H1 (cell line): ENCODE measurements around the gene CNGB1. TPM values are rescaled to one million over a fixed set of nuclear protein-coding genes. Genes with fewer than 3 reads are reported as not detected.
A peak's percentile ranks its signal among the peaks of the same experiment; 100 is the strongest.

Source experiments
- CTCF ChIA-PET: fragments of 300-600 bp; sonication (Branson Sonifier 250); formaldehyde crosslinking; loops from one replicate; lab custom pipeline; 2021; ENCODE audit not compliant: partially characterized antibody; lab: Charles Lee
- POLR2A ChIA-PET: fragments of 300-600 bp; sonication (Branson Sonifier 250); formaldehyde crosslinking; loops from one replicate; lab custom pipeline; 2021; ENCODE audit warnings: inconsistent platforms; ENCODE audit not compliant: partially characterized antibody; lab: Charles Lee
- DNase-seq, 2 experiments: peaks; one replicate each; pipeline versions ENCODE4 v3.0.0 to v3.0.0-alpha.2; 2010 to 2022; ENCODE audit warnings: low spot score in 2 of 2, low read depth in 1 of 2, mixed read lengths in 1 of 2
- FAIRE-seq: peaks from 2 replicates; lab custom pipeline; 2011; peaks lifted over from hg19 to GRCh38; lab: Jason Lieb, UNC
- H2AFZ ChIP-seq: 2 replicates; pipeline ENCODE4 v1.8.1; 2012; ENCODE audit warnings: low read length, inconsistent platforms
- H2AK5ac ChIP-seq: 2 replicates; pipeline ENCODE4 v1.6.1; 2013; ENCODE audit warnings: low read depth, low read length
- H2BK120ac ChIP-seq: replicated peaks from 2 replicates; pipeline ENCODE3; 2013; ENCODE audit warnings: low read depth, low read length, inconsistent platforms
- H2BK12ac ChIP-seq: 2 replicates; pipeline ENCODE4 v1.6.1; 2013; ENCODE audit warnings: low read depth, low read length
- H2BK15ac ChIP-seq: 2 replicates; pipeline ENCODE4 v1.6.1; 2013; ENCODE audit warnings: low read length
- H2BK20ac ChIP-seq: 2 replicates; pipeline ENCODE4 v1.6.1; 2013; ENCODE audit warnings: low read length
- H2BK5ac ChIP-seq: 2 replicates; pipeline ENCODE4 v1.6.1; 2013; ENCODE audit warnings: low read depth, low read length
- H3K14ac ChIP-seq: 2 replicates; pipeline ENCODE4 v1.6.1; 2013; ENCODE audit warnings: inconsistent platforms; ENCODE audit not compliant: insufficient read length
- H3K18ac ChIP-seq: 2 replicates; pipeline ENCODE4 v1.6.1; 2013; ENCODE audit warnings: low read length; ENCODE audit errors: extremely low read depth
- H3K23ac ChIP-seq: 2 replicates; pipeline ENCODE4 v1.6.1; 2013; ENCODE audit warnings: inconsistent platforms; ENCODE audit not compliant: insufficient read length
- H3K23me2 ChIP-seq: 2 replicates; pipeline ENCODE4 v1.6.1; 2013; ENCODE audit warnings: low read depth, low read length
- H3K27ac ChIP-seq: 2 replicates; pipeline ENCODE4 v1.6.1; 2011; ENCODE audit warnings: low read depth, low read length, inconsistent platforms
- H3K27me3 ChIP-seq, 4 experiments: replicated peaks in 1 of 4; 1 replicate in 1 of 4; 2 replicates in 3 of 4; pipeline versions ENCODE4 v1.6.1 to v1.8.1; 2011 to 2013; ENCODE audit warnings: low read length in 3 of 4, mild to moderate bottlenecking in 3 of 4, inconsistent platforms in 2 of 4, mixed read lengths in 2 of 4, moderate library complexity in 1 of 4; ENCODE audit not compliant: control insufficient read depth in 3 of 4, insufficient read depth in 3 of 4; ENCODE audit errors: extremely low read depth in 1 of 4
- H3K36me3 ChIP-seq, 4 experiments: 2 replicates each; pipeline versions ENCODE4 v1.6.1 to v1.8.1; 2011 to 2013; ENCODE audit warnings: mild to moderate bottlenecking in 4 of 4, low read length in 3 of 4, moderate library complexity in 2 of 4, control low read depth in 1 of 4, inconsistent platforms in 1 of 4; ENCODE audit not compliant: insufficient read depth in 4 of 4, control insufficient read depth in 2 of 4
- H3K4ac ChIP-seq: replicated peaks from 2 replicates; pipeline ENCODE3; 2013; ENCODE audit warnings: low read length, low read depth, mixed read lengths, inconsistent platforms; ENCODE audit not compliant: insufficient read length
- H3K4me1 ChIP-seq, 4 experiments: replicated peaks in 1 of 4; 1 replicate in 1 of 4; 2 replicates in 3 of 4; pipeline versions ENCODE4 v1.6.1 to v1.8.1; 2011 to 2013; ENCODE audit warnings: low read length in 3 of 4, inconsistent platforms in 2 of 4, mixed read lengths in 1 of 4; ENCODE audit not compliant: insufficient read depth in 4 of 4, control insufficient read depth in 3 of 4
- H3K4me2 ChIP-seq, 2 experiments: 2 replicates each; pipeline versions ENCODE4 v1.6.1 to v1.8.1; 2011 to 2013; ENCODE audit warnings: low read depth in 2 of 2, low read length in 2 of 2, control low read depth in 1 of 2, inconsistent platforms in 1 of 2, mild to moderate bottlenecking in 1 of 2; ENCODE audit not compliant: insufficient read depth in 1 of 2
- H3K4me3 ChIP-seq, 4 experiments: fragments of 200-600, 300-600 bp in 1 of 4; sonication (generic), shearing (Covaris generic), sonication (Bioruptor Twin) in 1 of 4; 2 replicates each; pipeline versions ENCODE4 v1.5.1 to v1.8.1; 2011 to 2016; ENCODE audit warnings: low read length in 4 of 4, low read depth in 3 of 4, control low read depth in 2 of 4, inconsistent platforms in 2 of 4, mild to moderate bottlenecking in 2 of 4, mixed read lengths in 1 of 4, moderate library complexity in 1 of 4; ENCODE audit not compliant: insufficient read depth in 2 of 4; ENCODE audit errors: extremely low read depth in 1 of 4
- H3K56ac ChIP-seq: replicated peaks from 2 replicates; pipeline ENCODE3; 2013; ENCODE audit warnings: low read depth, mild to moderate bottlenecking, mixed read lengths, low read length, inconsistent platforms; ENCODE audit not compliant: insufficient read length
- H3K79me1 ChIP-seq: 2 replicates; pipeline ENCODE4 v1.6.1; 2013; ENCODE audit warnings: low read depth, low read length, control low read depth
- H3K79me2 ChIP-seq, 2 experiments: 2 replicates each; pipeline versions ENCODE4 v1.6.1 to v1.8.1; 2012 to 2013; ENCODE audit warnings: low read length in 2 of 2, mild to moderate bottlenecking in 2 of 2, inconsistent platforms in 1 of 2; ENCODE audit not compliant: insufficient read depth in 2 of 2, control insufficient read depth in 1 of 2
- H3K9ac ChIP-seq, 4 experiments: replicated peaks in 1 of 4; 1 replicate in 1 of 4; 2 replicates in 3 of 4; pipeline versions ENCODE4 v1.6.1 to v1.8.1; 2011 to 2013; ENCODE audit warnings: low read depth in 3 of 4, low read length in 3 of 4, control low read depth in 2 of 4, mild to moderate bottlenecking in 2 of 4, moderate library complexity in 2 of 4, inconsistent platforms in 1 of 4; ENCODE audit errors: extremely low read depth in 1 of 4
- H3K9me3 ChIP-seq, 2 experiments: 2 replicates each; pipeline versions ENCODE4 v1.6.1 to v1.8.1; 2012 to 2013; ENCODE audit warnings: mild to moderate bottlenecking in 2 of 2, moderate library complexity in 2 of 2, control low read depth in 1 of 2, inconsistent platforms in 1 of 2, low read depth in 1 of 2, low read length in 1 of 2, mixed read lengths in 1 of 2; ENCODE audit not compliant: insufficient read depth in 2 of 2
- H4K20me1 ChIP-seq, 2 experiments: replicated peaks in 1 of 2; 2 replicates each; pipeline versions ENCODE3 to v1.8.1; 2011 to 2013; ENCODE audit warnings: inconsistent platforms in 2 of 2, low read length in 2 of 2, mild to moderate bottlenecking in 1 of 2; ENCODE audit not compliant: insufficient read depth in 2 of 2, control insufficient read depth in 1 of 2
- H4K5ac ChIP-seq: 2 replicates; pipeline ENCODE4 v1.6.1; 2013; ENCODE audit warnings: low read length, low read depth, mixed read lengths, inconsistent platforms; ENCODE audit not compliant: insufficient read length
- H4K8ac ChIP-seq: 2 replicates; pipeline ENCODE4 v1.8.0; 2013; ENCODE audit warnings: mild to moderate bottlenecking, moderate library complexity, low read length, inconsistent platforms; ENCODE audit not compliant: insufficient read depth; ENCODE audit errors: extremely low read depth
- H4K91ac ChIP-seq: replicated peaks from 2 replicates; pipeline ENCODE3; 2013; ENCODE audit warnings: low read length, mixed read lengths, inconsistent platforms; ENCODE audit not compliant: insufficient read length
- HDAC2 ChIP-seq, 2 experiments: fragments of 300-600 bp in 1 of 2; sonication (generic) in 1 of 2; IDR thresholded peaks; 2 replicates each; pipeline ENCODE4 v1.6.1; 2011 to 2012; ENCODE audit warnings: low read depth in 2 of 2, low read length in 2 of 2, mild to moderate bottlenecking in 2 of 2, moderate library complexity in 2 of 2, borderline replicate concordance in 1 of 2, inconsistent platforms in 1 of 2
- KDM4A ChIP-seq: IDR thresholded peaks from one replicate; pipeline ENCODE4 v1.7.1; 2012; ENCODE audit warnings: low read depth, mild to moderate bottlenecking, moderate library complexity, low read length, inconsistent platforms; ENCODE audit not compliant: severe bottlenecking
- MAFK ChIP-seq: IDR thresholded peaks from 2 replicates; pipeline ENCODE4 v1.6.1; 2012; ENCODE audit warnings: low read depth, mild to moderate bottlenecking, improper control_type of control experiment, low read length
- NRF1 ChIP-seq: IDR thresholded peaks from 2 replicates; pipeline ENCODE4 v1.6.1; 2011; ENCODE audit warnings: mild to moderate bottlenecking, low read depth, low read length, improper control_type of control experiment
- SIN3A ChIP-seq, 2 experiments: IDR thresholded peaks in 1 of 2; conservative IDR thresholded peaks in 1 of 2; 2 replicates each; pipeline ENCODE4 v1.6.1; 2011 to 2012; ENCODE audit warnings: low read length in 2 of 2, improper control_type of control experiment in 1 of 2, low read depth in 1 of 2, mild to moderate bottlenecking in 1 of 2
- WGBS, 2 experiments: shearing (Covaris generic) in 1 of 2; methylation state at CpG; one replicate each; pipeline versions ENCODE4 v1.1.6 to v1.1.7; 2013 to 2015; ENCODE audit warnings: low lambda C conversion rate in 2 of 2, mixed read lengths in 2 of 2, inconsistent platforms in 1 of 2, low coverage in 1 of 2, missing lambda C conversion rate in 1 of 2; ENCODE audit not compliant: insufficient replicate concordance in 2 of 2, insufficient coverage in 1 of 2, insufficient read length in 1 of 2; ENCODE audit errors: extremely low coverage in 1 of 2, missing lambda C conversion rate in 1 of 2; 5-methylcytosine and 5-hydroxymethylcytosine counted together
- polyA plus RNA-seq, 7 experiments: library from polyadenylated mRNA; depleted of rRNA in 3 of 7; stranded (reverse) in 5 of 7; unstranded in 2 of 7; fragments of >200 nt in 5 of 7; fragments of 200-250 nt in 2 of 7; gene quantifications; 1 replicate in 5 of 7; 2 replicates in 1 of 7; 4 replicates in 1 of 7; pipeline versions ENCODE4 v1.2.1 to v1.2.3, GENCODE V29; 2011 to 2013; ENCODE audit warnings: missing spikeins in 2 of 7, mixed read lengths in 2 of 7
- total RNA-seq: library from RNA; stranded (reverse); fragmentation: NEBNext Ultra II Directional; extraction: Animal tissue kit (Norgen Biotek cat#: 25700); gene quantifications from 2 replicates; pipeline ENCODE4 v1.2.1, GENCODE V29; 2021
- TF ChIP-seq, protein P1 (sequence below), 3 experiments: IDR thresholded peaks; 1 replicate in 2 of 3; 2 replicates in 1 of 3; pipeline versions ENCODE4 v1.5.1 to v1.6.1; 2011; ENCODE audit warnings: low read length in 3 of 3, mild to moderate bottlenecking in 3 of 3, inconsistent platforms in 2 of 3, low read depth in 1 of 3, moderate library complexity in 1 of 3; ENCODE audit not compliant: insufficient read depth in 1 of 3; ENCODE audit errors: control extremely low read depth in 1 of 3
- TF ChIP-seq, protein P2 (sequence below): IDR thresholded peaks from 2 replicates; pipeline ENCODE4 v1.6.1; 2012; ENCODE audit warnings: inconsistent platforms

CNGB1 gene
- total and polyA plus RNA-seq, 2 of the 8 experiments (the other 6 are each of a cell fraction or from before 2014, with no cell fraction given): not detected

DNA sequence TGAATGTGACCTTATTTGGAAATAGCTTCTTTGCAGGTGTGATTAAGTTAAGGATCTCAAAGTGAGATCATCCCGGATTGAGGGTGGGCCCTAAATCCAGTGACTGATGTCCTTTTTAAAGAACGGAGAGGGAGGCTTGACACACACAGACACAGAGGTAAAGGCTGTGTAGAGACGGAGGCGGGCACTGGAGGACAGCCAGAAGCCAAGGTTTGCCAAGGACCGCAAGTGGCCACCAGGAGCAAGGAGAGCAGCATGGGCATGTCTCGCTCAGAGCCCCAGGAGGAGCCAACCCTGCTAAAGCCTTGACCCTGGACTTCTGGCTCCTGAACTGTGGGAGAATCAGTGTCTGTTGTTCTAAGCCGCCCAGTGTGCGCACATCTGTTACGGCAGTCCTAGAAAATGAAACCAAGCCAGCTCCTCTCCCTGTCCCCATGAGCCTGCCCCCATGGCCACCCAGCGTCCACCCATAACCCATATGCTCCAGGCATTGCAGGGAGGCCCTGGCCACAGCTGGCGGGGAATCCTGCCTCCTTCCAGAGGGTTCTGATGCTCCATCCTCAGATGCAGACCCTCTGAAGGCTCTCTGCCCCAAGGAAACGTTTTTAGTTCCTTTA is 15.2 kb downstream of the CNGB1 start:
- H2BK15ac ChIP-seq: no peak overlapping the region
- no peak overlapping the region for H3K23ac ChIP-seq
- H3K79me1 ChIP-seq: no peaks in the 10 kb centered on the region
- H3K14ac ChIP-seq: no peak overlapping the region
- no peak overlapping the region for H4K91ac ChIP-seq
- no peak overlapping the region; the same call in 1 of the 2 replicates for H3K27ac ChIP-seq
- no peaks in the 10 kb centered on the region; a peak in 1 of 7 replicates for H3K27me3 ChIP-seq
- no peaks in the 10 kb centered on the region for H4K20me1 ChIP-seq
- no peak overlapping the region for H2BK5ac ChIP-seq
- no peak overlapping the region for H4K5ac ChIP-seq
- H3K23me2 ChIP-seq: no peaks in the 10 kb centered on the region
- H3K9ac ChIP-seq: no peak overlapping the region
- no peak overlapping the region for H3K4ac ChIP-seq
- H2BK12ac ChIP-seq: no peak overlapping the region
- POLR2A ChIA-PET: interaction anchor here (1.2 to 1.5 kb wide), 3 partner anchors 10 to 220 kb away, joined by 3 to 4 read pairs (median 3); partner anchors contain the start of gene KATNB1
- no peak for TF ChIP-seq HDAC2 (IDR thresholded peaks at IDR 0.05; ENCODE audit: borderline replicate concordance in 1 of 2, low read depth in 2 of 2, low read length in 2 of 2)
- TF ChIP-seq, protein P1, sequence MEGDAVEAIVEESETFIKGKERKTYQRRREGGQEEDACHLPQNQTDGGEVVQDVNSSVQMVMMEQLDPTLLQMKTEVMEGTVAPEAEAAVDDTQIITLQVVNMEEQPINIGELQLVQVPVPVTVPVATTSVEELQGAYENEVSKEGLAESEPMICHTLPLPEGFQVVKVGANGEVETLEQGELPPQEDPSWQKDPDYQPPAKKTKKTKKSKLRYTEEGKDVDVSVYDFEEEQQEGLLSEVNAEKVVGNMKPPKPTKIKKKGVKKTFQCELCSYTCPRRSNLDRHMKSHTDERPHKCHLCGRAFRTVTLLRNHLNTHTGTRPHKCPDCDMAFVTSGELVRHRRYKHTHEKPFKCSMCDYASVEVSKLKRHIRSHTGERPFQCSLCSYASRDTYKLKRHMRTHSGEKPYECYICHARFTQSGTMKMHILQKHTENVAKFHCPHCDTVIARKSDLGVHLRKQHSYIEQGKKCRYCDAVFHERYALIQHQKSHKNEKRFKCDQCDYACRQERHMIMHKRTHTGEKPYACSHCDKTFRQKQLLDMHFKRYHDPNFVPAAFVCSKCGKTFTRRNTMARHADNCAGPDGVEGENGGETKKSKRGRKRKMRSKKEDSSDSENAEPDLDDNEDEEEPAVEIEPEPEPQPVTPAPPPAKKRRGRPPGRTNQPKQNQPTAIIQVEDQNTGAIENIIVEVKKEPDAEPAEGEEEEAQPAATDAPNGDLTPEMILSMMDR (IDR thresholded peaks at IDR 0.05; ENCODE audit: control extremely low read depth in 1 of 3, insufficient read depth in 1 of 3, low read depth in 1 of 3, low read length in 3 of 3): peak in 2 of 3 experiments; percentile 5 to 12; a peak in 2 of 4 replicates
- TF ChIP-seq NRF1: no peak
- no peak for TF ChIP-seq KDM4A
- TF ChIP-seq MAFK: no peak
- TF ChIP-seq, protein P2, sequence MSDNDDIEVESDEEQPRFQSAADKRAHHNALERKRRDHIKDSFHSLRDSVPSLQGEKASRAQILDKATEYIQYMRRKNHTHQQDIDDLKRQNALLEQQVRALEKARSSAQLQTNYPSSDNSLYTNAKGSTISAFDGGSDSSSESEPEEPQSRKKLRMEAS: no peak
- TF ChIP-seq SIN3A (conservative IDR thresholded peaks at IDR 0.05 in 1 of 2, IDR thresholded peaks at IDR 0.05 in 1 of 2; ENCODE audit: low read depth in 1 of 2, low read length in 2 of 2): no peak
- TF ChIP-seq, all 59 proteins: peak for 1
- H3K79me2 ChIP-seq: no peaks in the 10 kb centered on the region
- H2AK5ac ChIP-seq: no peak overlapping the region
- H2AFZ ChIP-seq: no peak overlapping the region
- CTCF ChIA-PET: interaction anchor here (1.2 to 5.6 kb wide), 7 partner anchors 11 to 195 kb away, joined by 3 to 40 read pairs (median 10); partner anchors contain the start of genes USB1 and ZNF319
- no peak for FAIRE-seq
- no peak overlapping the region for H3K56ac ChIP-seq
- no peak for DNase-seq
- 83% methylated on average over 12 of the region's 12 CpGs; no CpG with 5 or more reads in 1 of the 2 experiments for WGBS, 2 experiments
- H3K4me2 ChIP-seq: no peak overlapping the region
- H3K36me3 ChIP-seq: no peaks in the 10 kb centered on the region
- H4K8ac ChIP-seq: no peak overlapping the region
- no peak overlapping the region for H2BK20ac ChIP-seq
- H3K4me3 ChIP-seq: no peak overlapping the region
- H3K4me1 ChIP-seq: peaks cover 0 to 10% (median 5%) of the 10 kb centered on the region in 4 experiments; a peak in 6 of 7 replicates
- no peaks in the 10 kb centered on the region for H3K9me3 ChIP-seq
- H2BK120ac ChIP-seq: no peak overlapping the region
- H3K18ac ChIP-seq: no peak overlapping the region
